HG03139 (cell line): ENCODE measurements around the gene TEX22.

ENCODE experiments used
- ATAC-seq: cut with Tn5 transposase; IDR thresholded peaks from one replicate; pipeline ENCODE4 v1.9.1; 2021; ENCODE audit not compliant: unreplicated experiment

TEX22 gene

GRCh38 chr14:105384041-105384557, 14.2 kb upstream of the TEX22 start:
- no peak for ATAC-seq

- no peak for ATAC-seq
Observed at GRCh38 chr14:105384605-105385321, 13.6 kb upstream of the TEX22 start.

- ATAC-seq, result no peak
Observed at GRCh38 chr14:105385322-105385637, 13.1 kb upstream of the TEX22 start.

- no peak for ATAC-seq
Observed at GRCh38 chr14:105385698-105386365, 12.5 kb upstream of the TEX22 start.

- no peak for ATAC-seq
Observed at GRCh38 chr14:105386581-105387529, 11.5 kb upstream of the TEX22 start.

- ATAC-seq, result no peak
Observed at GRCh38 chr14:105387530-105387922, 10.8 kb upstream of the TEX22 start.

- ATAC-seq, result no peak
Observed at GRCh38 chr14:105388110-105388951, 10.0 kb upstream of the TEX22 start.

GRCh38 chr14:105388976-105389375, 9.4 kb upstream of the TEX22 start:
- ATAC-seq, result no peak

GRCh38 chr14:105389534-105389933, 8.8 kb upstream of the TEX22 start:
- ATAC-seq, result no peak

- ATAC-seq, result no peak
Observed at GRCh38 chr14:105389976-105390848, 8.1 kb upstream of the TEX22 start.

- ATAC-seq, result no peak
Observed at GRCh38 chr14:105390849-105391500, 7.4 kb upstream of the TEX22 start.

- ATAC-seq, result no peak
Observed at GRCh38 chr14:105391541-105391940, 6.8 kb upstream of the TEX22 start.

GRCh38 chr14:105392131-105393090, 5.9 kb upstream of the TEX22 start:
- no peak for ATAC-seq

- no peak for ATAC-seq
Observed at GRCh38 chr14:105393151-105393550, 5.2 kb upstream of the TEX22 start.

GRCh38 chr14:105394714-105395537, 3.4 kb upstream of the TEX22 start:
- no peak for ATAC-seq

- no peak for ATAC-seq
Observed at GRCh38 chr14:105395538-105395854, 2.8 kb upstream of the TEX22 start.

GRCh38 chr14:105397350-105397931, 897 bp upstream of the TEX22 start:
- no peak for ATAC-seq
